GM10847 (cell line): ENCODE data around the gene MECP2.

Source experiments
- POLR2A ChIP-seq: IDR thresholded peaks from 2 replicates; pipeline ENCODE4 v1.6.1; 2011; ENCODE audit not compliant: insufficient read length; ENCODE audit errors: extremely low read depth

The MECP2 gene

DNA sequence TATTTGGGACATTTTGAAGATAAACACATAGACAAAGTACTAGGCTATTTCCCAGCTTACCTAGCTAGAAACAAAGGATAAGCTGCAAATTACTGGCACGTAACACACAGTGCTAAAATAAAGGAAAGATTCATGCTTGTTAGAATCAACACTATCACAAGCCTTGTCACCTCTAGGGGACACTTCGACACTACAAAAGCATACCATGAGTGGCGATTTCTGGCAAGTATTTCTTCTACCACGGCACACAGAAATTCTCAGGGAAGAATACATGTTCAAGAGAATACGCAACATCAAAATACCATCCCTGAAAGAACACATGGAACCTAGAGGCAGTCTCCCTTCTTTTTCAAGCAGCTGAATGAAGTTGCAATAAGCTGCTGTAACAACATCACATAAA is 5.1 kb downstream of the MECP2 start:
- no peak for TF ChIP-seq POLR2A

GRCh38 chrX:154091678-154092077 is 5.8 kb downstream of the MECP2 start:
- TF ChIP-seq POLR2A: no peak

- no peak for TF ChIP-seq POLR2A
Observed at GRCh38 chrX:154090731-154091130, 6.8 kb downstream of the MECP2 start.

DNA sequence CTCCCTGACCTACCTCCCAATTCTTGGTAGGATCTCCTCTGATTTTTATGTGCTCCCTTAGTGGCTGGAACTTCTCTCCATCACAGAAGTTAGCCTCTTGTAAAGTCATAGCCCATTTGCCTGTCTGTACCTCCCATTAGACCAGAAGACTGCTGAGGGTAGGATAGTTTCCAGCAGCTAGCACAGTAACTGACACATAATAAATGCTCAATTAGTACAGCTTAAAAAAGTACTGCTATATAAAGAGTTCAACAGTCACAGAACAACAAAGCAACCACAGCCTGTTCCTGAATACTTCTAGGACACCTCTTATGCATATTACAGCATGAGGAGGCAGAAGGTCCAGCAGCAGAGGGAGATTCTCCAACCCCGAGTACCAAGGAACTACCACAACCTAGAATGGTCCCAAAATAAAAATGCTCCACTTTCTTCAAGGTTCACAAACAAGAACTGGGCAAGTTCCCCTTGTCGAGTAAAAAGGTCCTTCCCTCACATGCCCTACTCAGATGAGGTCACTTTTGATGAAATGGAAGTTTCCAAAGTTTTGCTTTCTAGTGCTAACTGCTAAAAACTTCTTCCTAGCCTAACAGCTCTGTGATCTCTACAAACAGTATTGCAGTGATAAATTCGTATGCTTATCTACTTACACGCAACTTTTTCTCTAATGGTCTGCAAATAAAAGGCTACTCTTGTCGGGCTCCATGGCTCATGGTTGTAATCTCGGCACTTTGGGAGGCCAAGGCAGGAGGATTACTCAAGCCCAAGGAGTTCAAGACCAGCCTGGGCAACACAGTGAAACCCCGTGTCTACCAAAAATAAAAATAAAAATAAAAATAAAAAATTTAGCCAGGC is 12.8 kb downstream of the MECP2 start:
- TF ChIP-seq POLR2A: no peak

DNA sequence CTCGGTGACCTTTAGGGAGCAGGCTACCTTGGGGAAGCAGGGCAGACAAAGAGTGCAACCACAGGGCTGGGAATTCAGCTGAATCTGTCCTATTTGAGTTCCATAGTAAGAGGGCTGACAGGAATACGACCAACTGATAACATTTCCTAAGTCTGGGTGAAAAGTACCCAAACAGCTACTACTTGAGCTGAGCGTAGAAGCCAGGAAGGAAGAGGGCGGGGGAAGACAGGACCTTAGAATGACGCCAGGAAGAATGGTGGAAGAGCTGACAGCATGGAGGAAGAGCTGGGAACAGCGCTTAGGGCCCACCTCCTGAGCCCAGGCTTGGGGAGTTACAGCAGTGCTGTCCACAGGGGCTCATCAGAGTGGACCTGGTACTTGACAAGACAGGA is 14.4 kb downstream of the MECP2 start:
- TF ChIP-seq POLR2A: no peak

DNA sequence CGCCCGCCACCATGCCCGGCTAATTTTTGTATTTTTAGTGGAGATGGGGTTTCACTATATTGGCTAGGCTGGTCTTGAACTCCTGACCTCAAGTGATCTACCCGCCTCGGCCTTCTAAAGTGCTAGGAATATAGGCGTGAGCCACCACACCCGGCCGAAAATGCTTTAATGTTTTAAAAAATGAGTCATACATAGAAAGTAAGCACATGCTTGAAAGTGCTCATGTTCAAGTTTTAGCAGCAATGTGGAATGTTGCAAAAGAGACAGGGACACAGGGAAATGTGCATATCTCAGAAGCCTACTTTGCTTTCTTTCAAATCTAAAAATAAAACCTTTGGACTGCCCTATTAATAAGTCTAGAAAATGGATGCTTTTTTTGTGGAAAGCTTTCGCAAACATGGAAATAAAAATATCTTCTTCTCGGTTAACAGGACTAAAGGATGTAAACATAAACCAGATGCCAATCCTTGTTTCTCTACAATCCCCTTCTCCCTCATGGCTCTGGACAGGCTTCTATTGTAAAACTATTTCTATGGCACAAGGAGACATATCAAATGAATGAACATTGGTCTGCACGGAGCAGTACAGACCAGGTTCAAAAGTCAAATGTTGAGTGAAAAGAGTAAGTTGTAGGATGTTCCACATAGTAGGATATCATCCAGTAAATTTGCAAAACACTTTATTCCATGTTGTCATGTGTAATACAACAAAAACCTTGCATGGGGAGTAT is 15.0 kb downstream of the MECP2 start:
- no peak for TF ChIP-seq POLR2A

GRCh38 chrX:154077101-154077500 is 20.4 kb downstream of the MECP2 start:
- no peak for TF ChIP-seq POLR2A

DNA sequence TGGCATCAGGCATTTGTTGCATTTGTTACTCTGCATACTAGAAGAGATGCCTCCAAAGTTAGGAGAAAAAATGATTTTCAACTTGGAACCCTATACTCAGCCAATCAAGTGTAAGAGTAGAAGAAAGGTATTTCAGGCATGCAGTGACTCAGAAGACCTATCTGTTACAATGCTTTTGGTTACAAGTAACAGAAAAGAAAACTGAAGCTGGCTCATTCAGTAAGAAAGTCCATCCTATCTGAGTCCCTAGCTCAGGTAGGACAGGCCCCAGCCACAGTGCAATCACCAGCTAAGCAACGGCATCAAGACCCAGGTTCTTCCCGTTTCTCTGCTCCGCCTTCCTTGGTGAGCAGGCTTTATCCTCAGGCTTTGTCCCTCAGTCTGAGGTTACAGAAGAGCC is 23.3 kb downstream of the MECP2 start:
- no peak for TF ChIP-seq POLR2A

- no peak for TF ChIP-seq POLR2A
Observed at GRCh38 chrX:154072192-154072591, 25.3 kb downstream of the MECP2 start.

DNA sequence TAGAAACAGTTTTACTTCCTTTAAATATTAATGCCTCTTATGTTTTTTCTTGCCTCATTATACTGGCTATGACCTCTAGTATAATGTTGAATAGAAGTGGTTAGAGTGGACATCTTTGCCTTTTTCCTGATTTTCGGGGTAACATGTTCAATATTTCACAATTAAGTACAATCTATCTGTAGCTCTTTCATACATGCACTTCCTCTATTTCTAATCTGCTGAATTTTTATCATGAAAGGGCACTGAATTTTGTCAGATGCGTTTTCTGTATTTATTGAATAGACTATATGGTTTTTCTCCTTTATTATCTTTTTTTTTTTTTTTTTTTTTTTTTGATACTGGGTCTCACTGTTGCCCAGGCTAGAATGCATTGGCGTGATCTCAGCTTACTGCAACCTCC is 29.0 kb downstream of the MECP2 start:
- TF ChIP-seq POLR2A: no peak

DNA sequence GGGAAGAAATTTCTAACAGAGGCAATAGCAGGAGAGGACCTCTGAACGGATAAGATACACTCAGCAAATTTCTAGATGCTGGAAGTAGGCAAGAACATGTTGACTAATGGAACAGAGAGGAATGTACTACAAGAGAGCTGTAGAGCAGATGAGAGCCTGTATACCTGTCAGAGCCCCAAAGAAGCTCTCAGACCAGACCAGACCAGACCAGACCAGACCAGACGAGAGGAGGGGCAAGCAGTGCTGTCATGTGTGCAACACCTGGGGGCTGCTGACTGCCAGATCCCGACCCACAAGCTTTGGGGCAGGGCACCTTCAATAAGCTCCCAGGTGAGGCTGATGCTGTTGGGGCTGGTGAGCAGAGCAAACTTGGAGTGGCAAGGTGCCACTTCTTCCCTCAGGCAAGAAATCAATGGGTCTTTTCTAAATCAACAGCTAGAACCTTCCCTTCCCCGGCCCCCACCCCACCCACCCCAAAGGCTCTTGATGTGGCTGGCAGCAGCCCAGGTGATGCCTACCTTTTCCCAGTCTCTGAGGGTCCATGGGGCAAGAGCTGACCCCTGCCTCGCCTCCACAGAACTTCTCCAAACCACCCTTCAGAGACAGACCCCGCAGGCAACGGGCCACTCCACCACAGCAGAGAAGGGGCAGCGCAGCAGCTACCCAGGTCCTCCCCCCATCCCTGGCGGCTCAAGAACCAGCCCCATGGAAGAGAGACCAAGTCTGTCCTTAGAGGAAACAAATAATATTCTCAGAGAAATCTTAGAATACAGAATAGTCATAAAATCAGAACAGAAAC is 32.7 kb downstream of the MECP2 start:
- no peak for TF ChIP-seq POLR2A

DNA sequence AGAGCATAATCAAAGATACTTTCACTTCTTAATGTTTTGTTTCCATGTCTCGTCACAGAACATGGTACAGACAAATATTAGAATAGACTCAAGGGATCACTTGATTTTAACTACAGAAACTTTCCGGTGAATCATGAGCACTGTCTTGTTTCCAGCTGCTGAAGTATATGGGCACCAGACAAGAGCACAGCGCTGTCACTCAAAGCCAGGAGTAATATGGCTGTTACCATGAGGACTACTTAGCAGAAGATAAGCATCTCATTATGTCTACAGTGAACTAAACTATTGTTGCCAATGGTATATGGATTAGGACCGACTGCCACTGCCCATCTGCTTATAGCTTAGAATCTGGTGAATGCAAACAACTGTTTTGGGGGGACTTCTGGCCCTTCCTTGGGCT is 34.3 kb downstream of the MECP2 start:
- no peak for TF ChIP-seq POLR2A

GRCh38 chrX:154061801-154062200 is 35.7 kb downstream of the MECP2 start:
- TF ChIP-seq POLR2A: no peak

- TF ChIP-seq POLR2A: no peak
Observed at GRCh38 chrX:154059729-154060245, 37.7 kb downstream of the MECP2 start.

GRCh38 chrX:154059231-154059630 is 38.3 kb downstream of the MECP2 start:
- TF ChIP-seq POLR2A: no peak
